MM.1S (cell line): Measurements from ENCODE around the gene SLC1A2.

ENCODE experiments used
- DNase-seq: peaks from one replicate; pipeline ENCODE4 v3.0.0-alpha.2; 2015
- H2AFZ ChIP-seq: fragments of 300-600 bp; sonication (generic); 2 replicates; pipeline ENCODE4 v1.6.0; 2016; ENCODE audit warnings: antibody characterized with exemption, low read length
- H3F3A ChIP-seq: fragments of 300-600 bp; sonication (generic); 2 replicates; pipeline ENCODE4 v1.6.1; 2016; ENCODE audit warnings: mild to moderate bottlenecking, antibody characterized with exemption, low read length, moderate library complexity, mixed read lengths; ENCODE audit not compliant: insufficient read depth
- H3K27ac ChIP-seq: fragments of 300-600 bp; sonication (generic); 2 replicates; pipeline ENCODE4 v1.5.1; 2016; ENCODE audit warnings: mild to moderate bottlenecking, low read length
- H3K27me3 ChIP-seq: fragments of 300-600 bp; sonication (generic); replicated peaks from 2 replicates; pipeline ENCODE4 v1.6.0; 2016; ENCODE audit warnings: low read length; ENCODE audit not compliant: insufficient read depth
- H3K36me3 ChIP-seq: fragments of 300-600 bp; sonication (generic); replicated peaks from 2 replicates; pipeline ENCODE4 v1.6.1; 2016; ENCODE audit warnings: mild to moderate bottlenecking, low read length, mixed read lengths; ENCODE audit not compliant: insufficient read depth
- H3K4me1 ChIP-seq: fragments of 300-600 bp; sonication (generic); 2 replicates; pipeline ENCODE4 v1.6.1; 2016; ENCODE audit warnings: low read length, mixed read lengths
- H3K4me2 ChIP-seq: fragments of 300-600 bp; sonication (generic); 2 replicates; pipeline ENCODE4 v1.6.0; 2016; ENCODE audit warnings: low read depth, low read length
- H3K4me3 ChIP-seq: fragments of 300-600 bp; sonication (generic); 2 replicates; pipeline ENCODE4 v1.5.1; 2016; ENCODE audit warnings: low read length, mixed read lengths
- H3K79me2 ChIP-seq: fragments of 300-600 bp; sonication (generic); 2 replicates; pipeline ENCODE4 v1.6.1; 2016; ENCODE audit warnings: mixed run types, low read length, mixed read lengths
- H3K9ac ChIP-seq: fragments of 300-600 bp; sonication (generic); 2 replicates; pipeline ENCODE4 v1.6.1; 2016; ENCODE audit warnings: low read length, mixed read lengths
- H3K9me2 ChIP-seq: fragments of 300-600 bp; sonication (generic); replicated peaks from 2 replicates; pipeline ENCODE4 v1.6.1; 2016; ENCODE audit warnings: mild to moderate bottlenecking, low read length, mixed read lengths; ENCODE audit not compliant: insufficient read depth
- H3K9me3 ChIP-seq: fragments of 300-600 bp; sonication (generic); replicated peaks from 2 replicates; pipeline ENCODE4 v1.6.1; 2016; ENCODE audit warnings: mild to moderate bottlenecking, low read length, mixed read lengths; ENCODE audit not compliant: insufficient read depth
- H4K20me1 ChIP-seq: fragments of 300-600 bp; sonication (generic); 2 replicates; pipeline ENCODE4 v1.6.1; 2016; ENCODE audit warnings: mild to moderate bottlenecking, low read length, moderate library complexity, mixed read lengths; ENCODE audit not compliant: insufficient read depth
- CTCF ChIP-seq: fragments of 300-600 bp; sonication (generic); IDR thresholded peaks from 2 replicates; pipeline ENCODE4 v1.5.1; 2016; ENCODE audit warnings: antibody characterized with exemption, low read length, mixed read lengths
- EZH2 ChIP-seq: fragments of 300-600 bp; sonication (generic); optimal IDR thresholded peaks from 2 replicates; pipeline ENCODE3; 2017; ENCODE audit warnings: low read depth, mild to moderate bottlenecking, antibody characterized with exemption, low read length, mixed read lengths
- EZH2phosphoT487 ChIP-seq: fragments of 300-600 bp; sonication (generic); IDR thresholded peaks from 2 replicates; pipeline ENCODE4 v1.6.1; 2018; ENCODE audit warnings: antibody characterized with exemption, low read length

Gene SLC1A2

GRCh38 chr11:35433588-35433987, 14.2 kb upstream of the SLC1A2 start:
- no peak overlapping the region for H3K4me2 ChIP-seq
- H3F3A ChIP-seq, result no peaks in the 10 kb centered on the region
- no peaks in the 10 kb centered on the region for H4K20me1 ChIP-seq
- H3K27me3 ChIP-seq, result no peaks in the 10 kb centered on the region
- H3K27ac ChIP-seq, result no peak overlapping the region
- H3K9me3 ChIP-seq, result no peaks in the 10 kb centered on the region
- H3K4me1 ChIP-seq, result no peaks in the 10 kb centered on the region
- no peak overlapping the region for H2AFZ ChIP-seq
- H3K36me3 ChIP-seq, result no peaks in the 10 kb centered on the region
- no peak for DNase-seq
- no peak overlapping the region for H3K4me3 ChIP-seq
- no peak overlapping the region for H3K9ac ChIP-seq
- H3K9me2 ChIP-seq, result no peaks in the 10 kb centered on the region
- TF ChIP-seq CTCF, result no peak
- H3K79me2 ChIP-seq, result no peaks in the 10 kb centered on the region

- Histone ChIP-seq H3K36me3 (no peaks in the 10 kb centered on the region), H3K9ac (no peak overlapping the region)
- TF ChIP-seq EZH2, result no peak
These were observed 13.1 kb upstream of the SLC1A2 start for GRCh38 chr11:35432464-35432863.

GRCh38 chr11:35427071-35427470, 7.7 kb upstream of the SLC1A2 start:
- no peak for DNase-seq

More at GRCh38 chr11:35432464-35432863, 13.1 kb upstream of the SLC1A2 start:
- Histone ChIP-seq H3K27ac (no peak overlapping the region), H3K27me3 (no peaks in the 10 kb centered on the region), H2AFZ (no peak overlapping the region), H3K4me2 (no peak overlapping the region), H3F3A (no peaks in the 10 kb centered on the region), H4K20me1 (no peaks in the 10 kb centered on the region), H3K4me1 (no peaks in the 10 kb centered on the region), H3K4me3 (no peak overlapping the region), H3K9me3 (no peaks in the 10 kb centered on the region), H3K79me2 (no peaks in the 10 kb centered on the region), H3K9me2 (no peaks in the 10 kb centered on the region)
- no peak for DNase-seq

GRCh38 chr11:35426351-35426750, 7.0 kb upstream of the SLC1A2 start:
- no peak overlapping the region for H3K27ac ChIP-seq
- TF ChIP-seq EZH2, result no peak
- TF ChIP-seq EZH2phosphoT487, result no peak
- TF ChIP-seq CTCF, result no peak
- no peaks in the 10 kb centered on the region for H3K4me1 ChIP-seq
- no peaks in the 10 kb centered on the region for H4K20me1 ChIP-seq
- H3K9me3 ChIP-seq, result no peaks in the 10 kb centered on the region
- peaks cover 4% of the 10 kb centered on the region; the same call in 1 of the 2 replicates for H3K27me3 ChIP-seq
- no peak overlapping the region for H2AFZ ChIP-seq
- no peaks in the 10 kb centered on the region for H3K36me3 ChIP-seq
- no peaks in the 10 kb centered on the region for H3K79me2 ChIP-seq
- H3K9ac ChIP-seq, result no peak overlapping the region
- no peak overlapping the region for H3K4me3 ChIP-seq
- no peak for DNase-seq
- H3K9me2 ChIP-seq, result no peaks in the 10 kb centered on the region
- H3F3A ChIP-seq, result no peaks in the 10 kb centered on the region
- H3K4me2 ChIP-seq, result no peak overlapping the region

More at GRCh38 chr11:35427071-35427470, 7.7 kb upstream of the SLC1A2 start:
- Histone ChIP-seq H4K20me1 (no peaks in the 10 kb centered on the region), H3K4me1 (no peaks in the 10 kb centered on the region), H3K4me3 (no peak overlapping the region), H2AFZ (no peak overlapping the region), H3K9me2 (no peaks in the 10 kb centered on the region), H3K36me3 (no peaks in the 10 kb centered on the region), H3K4me2 (no peak overlapping the region), H3F3A (no peaks in the 10 kb centered on the region), H3K27ac (no peak overlapping the region), H3K79me2 (no peaks in the 10 kb centered on the region), H3K9ac (no peak overlapping the region), H3K27me3 (no peaks in the 10 kb centered on the region), H3K9me3 (no peaks in the 10 kb centered on the region)
- TF ChIP-seq EZH2 (no peak), CTCF (no peak), EZH2phosphoT487 (no peak)
